HG02981 (cell line): Measurements from ENCODE around the gene CLSTN3.

Experiments
- ATAC-seq: cut with Tn5 transposase; IDR thresholded peaks from one replicate; pipeline ENCODE4 v1.9.1; 2021; ENCODE audit warnings: mild to moderate bottlenecking, moderate library complexity; ENCODE audit not compliant: unreplicated experiment

The CLSTN3 gene

GRCh38 chr12:7129872-7130691 is at the start of gene CLSTN3:
TSS of gene CLSTN3 (plus strand) at chr12:7130371. CDS start at chr12:7130649, 278 bp downstream.
- ATAC-seq, result peak; percentile 66

- ATAC-seq, result no peak
Observed at GRCh38 chr12:7081037-7081436, 49.1 kb upstream of the CLSTN3 start.

- ATAC-seq, result no peak
Observed at GRCh38 chr12:7083125-7083524, 47.0 kb upstream of the CLSTN3 start.

GRCh38 chr12:7089196-7089871 is 40.8 kb upstream of the CLSTN3 start:
- ATAC-seq, result no peak

- no peak for ATAC-seq
Observed at GRCh38 chr12:7090222-7090998, 39.8 kb upstream of the CLSTN3 start.

GRCh38 chr12:7091171-7091570 is 39.0 kb upstream of the CLSTN3 start:
- ATAC-seq, result no peak

- no peak for ATAC-seq
Observed at GRCh38 chr12:7091660-7092228, 38.4 kb upstream of the CLSTN3 start.

GRCh38 chr12:7092229-7092985 is 37.8 kb upstream of the CLSTN3 start, which contains the start of gene C1R:
TSS of gene C1R (minus strand) at chr12:7092445. CDS start at chr12:7092388, 57 bp downstream.
- no peak for ATAC-seq

- ATAC-seq, result no peak
Observed at GRCh38 chr12:7092986-7093460, 37.1 kb upstream of the CLSTN3 start.

GRCh38 chr12:7093486-7093885 is 36.7 kb upstream of the CLSTN3 start:
- ATAC-seq, result no peak

GRCh38 chr12:7093892-7094291 is 36.3 kb upstream of the CLSTN3 start:
- no peak for ATAC-seq

GRCh38 chr12:7096006-7096932 is 33.9 kb upstream of the CLSTN3 start:
- no peak for ATAC-seq

- ATAC-seq, result no peak
Observed at GRCh38 chr12:7096979-7097378, 33.2 kb upstream of the CLSTN3 start.

GRCh38 chr12:7099290-7099996 is 30.7 kb upstream of the CLSTN3 start:
- ATAC-seq, result no peak

GRCh38 chr12:7100239-7100638 is 29.9 kb upstream of the CLSTN3 start:
- ATAC-seq, result no peak

- ATAC-seq, result no peak
Observed at GRCh38 chr12:7101047-7101693, 29.0 kb upstream of the CLSTN3 start.

GRCh38 chr12:7101694-7102131 is 28.5 kb upstream of the CLSTN3 start:
- ATAC-seq, result no peak

- ATAC-seq, result no peak
Observed at GRCh38 chr12:7102582-7102981, 27.6 kb upstream of the CLSTN3 start.
